Subcutaneous adipose tissue (tissue), 4 donors: ENCODE measurements around the gene MAGEC2. TPM values are rescaled to one million over a fixed set of nuclear protein-coding genes. Genes with fewer than 3 reads are reported as not detected.

Experiments used
- CTCF ChIP-seq: fragments of 450-650 bp; IDR thresholded peaks from one replicate; pipeline ENCODE4 v1.5.1; 2016; ENCODE audit warnings: low read depth, mild to moderate bottlenecking, control low read depth, antibody characterized with exemption, moderate library complexity
- total RNA-seq, 4 donors: library from RNA; depleted of rRNA; stranded (reverse); fragments of >200 nt; gene quantifications; one replicate each; pipeline ENCODE4 v1.1.0, GENCODE V29; 2016

Gene MAGEC2
- total RNA-seq, result not detected

- no peak for TF ChIP-seq CTCF
These were observed at the start of gene MAGEC2 for GRCh38 chrX:142204522-142205433. Gene MAGEC2 (minus strand): TSS chrX:142205290. CDS start chrX:142203987, 1,303 bp downstream.

GRCh38 chrX:142251680-142252079 lies 46.6 kb upstream of the MAGEC2 start:
- no peak for TF ChIP-seq CTCF

- no peak for TF ChIP-seq CTCF
These were observed 46.1 kb upstream of the MAGEC2 start for GRCh38 chrX:142251202-142251601.

- no peak for TF ChIP-seq CTCF
These were observed 45.4 kb upstream of the MAGEC2 start for GRCh38 chrX:142250502-142250901.

GRCh38 chrX:142249721-142250120 lies 44.6 kb upstream of the MAGEC2 start:
- TF ChIP-seq CTCF, result no peak

GRCh38 chrX:142244568-142244967 lies 39.5 kb upstream of the MAGEC2 start:
- TF ChIP-seq CTCF, result no peak

- TF ChIP-seq CTCF, result no peak
These were observed 33.4 kb upstream of the MAGEC2 start for GRCh38 chrX:142238536-142238935.
